COLO668 (cell line): ENCODE results near the gene STX2.
"Not testable (repeated sequence)": the region's sequence is repeated elsewhere in the genome, so short reads cannot be mapped to it uniquely, and the experiment has no call there.

ENCODE experiments used
- DNase-seq: peaks from one replicate; lab custom pipeline; 2025; ENCODE audit not compliant: unreplicated experiment; lab: John Stamatoyannopoulos, UW

The STX2 gene

DNA sequence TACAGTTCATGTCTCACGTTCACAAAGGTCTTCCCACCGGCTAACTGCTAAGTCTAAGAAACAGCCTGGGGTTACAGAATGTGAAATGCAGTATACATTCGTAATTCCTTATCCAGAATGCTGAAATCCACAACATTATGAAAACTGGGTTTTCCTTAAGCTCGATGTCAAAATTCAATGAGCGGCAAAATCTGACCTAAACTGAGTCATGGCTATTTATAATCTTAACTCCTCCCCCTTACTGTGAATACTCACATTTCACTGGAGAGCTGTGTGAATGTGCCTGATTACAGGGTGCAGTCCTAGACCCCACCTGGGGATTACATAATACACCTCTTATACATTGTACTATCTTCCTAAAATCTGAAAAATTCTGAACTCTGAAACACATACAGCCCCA lies 35.3 kb downstream of the STX2 start:
- DNase-seq: no peak

DNA sequence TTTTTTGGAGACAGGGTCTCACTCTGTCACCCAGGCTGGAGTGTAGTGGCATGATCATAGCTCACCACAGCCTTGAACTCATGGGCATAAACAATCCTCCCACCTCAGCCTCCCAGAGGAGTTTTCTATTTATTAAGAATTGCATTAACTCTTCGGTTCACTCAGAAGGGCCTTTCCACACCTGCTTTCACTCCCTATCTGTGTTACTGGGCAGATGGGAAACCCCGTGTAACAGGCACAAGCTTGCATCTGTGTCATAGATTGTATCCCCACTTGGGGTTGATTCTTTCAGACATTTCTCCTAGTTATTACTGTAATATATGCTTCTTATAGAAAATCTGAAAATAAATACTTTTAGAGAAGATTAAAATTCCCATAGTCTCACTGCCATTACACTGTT lies 38.7 kb downstream of the STX2 start:
- DNase-seq: no peak

GRCh38 chr12:130799051-130799450 lies 40.0 kb downstream of the STX2 start:
- no peak for DNase-seq

DNA sequence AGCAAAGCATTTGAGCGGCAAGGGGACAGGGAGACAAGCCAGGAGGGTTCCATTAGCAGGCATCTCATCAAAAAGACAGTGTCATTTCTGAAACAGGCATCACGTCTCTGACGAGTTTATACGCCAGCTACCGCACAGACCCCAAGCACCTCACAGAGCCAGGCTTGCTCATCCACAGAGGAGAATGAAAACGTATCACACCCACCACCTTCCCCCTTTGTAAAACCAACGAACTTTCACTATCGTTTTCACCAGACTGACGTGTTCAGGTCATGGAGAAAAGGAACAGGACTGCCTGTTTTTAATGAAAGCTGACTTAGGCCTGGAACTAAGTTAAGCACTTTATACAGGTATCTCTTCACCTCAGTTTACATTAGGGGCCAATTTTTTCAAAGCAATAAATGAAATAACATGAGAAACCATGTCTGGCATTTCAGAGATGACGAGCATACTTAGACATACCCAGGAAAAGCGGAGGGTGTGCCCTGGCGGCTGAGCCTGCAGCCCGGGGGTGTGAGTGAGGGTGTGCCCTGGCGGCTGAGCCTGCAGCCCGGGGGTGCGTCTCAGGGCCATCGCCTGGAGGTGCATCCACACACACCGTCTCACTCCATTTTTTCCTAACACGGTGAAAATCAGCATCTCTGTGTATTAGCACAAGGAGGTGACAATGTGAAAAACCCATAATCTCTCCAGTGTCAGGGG lies 41.9 kb downstream of the STX2 start:
- DNase-seq: no peak

- DNase-seq: no peak
Measured at GRCh38 chr12:130795906-130796305, 43.1 kb downstream of the STX2 start.

- DNase-seq: no peak
Measured at GRCh38 chr12:130793554-130793849, 45.5 kb downstream of the STX2 start.

- no peak for DNase-seq
Measured at GRCh38 chr12:130792821-130793553, 46.1 kb downstream of the STX2 start.

- DNase-seq: no peak
Measured at GRCh38 chr12:130791629-130792028, 47.4 kb downstream of the STX2 start.

DNA sequence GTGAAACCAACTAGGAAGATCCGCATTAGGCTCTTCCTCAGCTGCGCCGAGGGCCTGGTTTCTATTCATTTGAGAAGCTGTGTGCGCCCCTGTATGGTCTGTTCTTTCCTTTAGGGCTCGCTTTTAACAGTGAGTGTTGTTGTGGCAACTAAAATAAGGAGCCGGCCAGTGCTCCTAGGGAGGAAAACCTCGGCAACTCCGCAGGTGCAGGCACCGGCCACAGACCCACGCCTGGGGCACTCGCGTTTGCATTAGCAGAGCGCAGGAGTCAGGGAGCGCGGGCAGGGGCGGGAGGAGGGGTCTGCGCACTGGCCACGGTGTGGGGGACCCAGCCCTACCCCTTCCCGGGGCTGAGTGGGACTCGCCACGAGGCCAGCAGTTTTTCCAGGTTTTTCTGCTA lies 50.5 kb downstream of the STX2 start:
- no peak for DNase-seq

DNA sequence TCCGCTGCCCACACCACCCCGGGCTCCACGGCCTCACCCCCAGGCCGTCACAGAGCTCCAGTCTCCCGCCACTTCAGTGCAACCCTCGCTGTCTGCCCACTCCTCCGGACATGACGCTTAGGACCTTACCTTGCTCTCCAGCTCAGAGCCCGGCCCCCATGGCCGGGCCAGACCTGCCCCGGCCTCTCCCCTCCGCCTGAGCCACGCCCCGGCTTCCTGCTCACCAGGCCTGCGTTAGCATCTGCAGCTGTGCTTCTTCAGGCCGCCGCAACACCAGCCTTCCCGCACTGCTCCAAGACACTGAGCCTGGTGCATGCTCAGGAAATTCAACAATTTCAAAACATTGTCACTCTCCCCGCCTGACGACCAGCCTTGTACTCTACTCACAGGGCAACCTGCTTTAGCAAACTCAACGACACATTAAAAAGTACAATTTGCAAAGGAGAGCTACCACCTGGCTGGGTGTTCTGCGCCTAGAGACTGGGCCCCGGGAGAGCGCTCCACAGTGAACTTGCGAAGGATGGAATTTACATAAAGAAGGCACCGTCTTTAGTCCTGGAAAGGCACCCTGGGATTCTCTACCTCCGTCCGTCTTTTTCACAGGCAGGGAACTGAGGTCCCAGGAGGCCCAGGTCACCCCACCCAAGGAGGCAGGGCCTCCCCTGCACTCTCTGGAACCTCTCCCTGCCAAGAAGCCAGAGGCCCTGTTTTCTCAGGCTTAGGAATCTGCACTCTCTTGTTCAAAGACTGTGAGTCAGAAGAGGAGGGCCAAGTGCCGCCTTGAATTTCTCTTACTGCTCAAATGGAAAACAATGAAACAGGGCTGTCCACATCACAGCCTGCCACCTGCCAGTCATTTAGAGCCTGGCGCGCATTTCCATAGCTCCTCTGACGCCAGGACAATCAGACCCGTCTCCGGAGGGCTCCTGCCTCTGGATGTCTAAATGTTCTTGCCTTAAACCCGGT lies 51.3 kb downstream of the STX2 start:
- no peak for DNase-seq

DNA sequence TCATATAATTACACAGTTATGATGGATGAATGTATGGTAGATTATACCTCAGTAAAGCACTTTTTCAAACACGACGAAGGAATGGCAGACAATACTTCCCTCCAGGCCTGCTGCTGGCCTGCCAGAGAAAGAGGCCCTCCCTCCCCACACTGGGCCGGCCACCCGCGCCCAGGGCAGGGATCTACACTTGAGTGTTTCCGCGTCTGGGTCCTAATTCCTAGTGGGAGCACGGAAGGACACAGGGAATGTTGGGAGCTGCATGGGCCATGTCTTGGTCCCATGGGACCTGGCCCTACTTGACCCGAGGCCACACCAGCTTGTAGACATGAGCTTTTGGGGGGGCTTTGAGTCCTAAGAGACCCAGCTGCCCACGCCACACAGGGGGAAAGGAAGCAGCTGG lies 52.0 kb downstream of the STX2 start:
- DNase-seq: no peak

DNA sequence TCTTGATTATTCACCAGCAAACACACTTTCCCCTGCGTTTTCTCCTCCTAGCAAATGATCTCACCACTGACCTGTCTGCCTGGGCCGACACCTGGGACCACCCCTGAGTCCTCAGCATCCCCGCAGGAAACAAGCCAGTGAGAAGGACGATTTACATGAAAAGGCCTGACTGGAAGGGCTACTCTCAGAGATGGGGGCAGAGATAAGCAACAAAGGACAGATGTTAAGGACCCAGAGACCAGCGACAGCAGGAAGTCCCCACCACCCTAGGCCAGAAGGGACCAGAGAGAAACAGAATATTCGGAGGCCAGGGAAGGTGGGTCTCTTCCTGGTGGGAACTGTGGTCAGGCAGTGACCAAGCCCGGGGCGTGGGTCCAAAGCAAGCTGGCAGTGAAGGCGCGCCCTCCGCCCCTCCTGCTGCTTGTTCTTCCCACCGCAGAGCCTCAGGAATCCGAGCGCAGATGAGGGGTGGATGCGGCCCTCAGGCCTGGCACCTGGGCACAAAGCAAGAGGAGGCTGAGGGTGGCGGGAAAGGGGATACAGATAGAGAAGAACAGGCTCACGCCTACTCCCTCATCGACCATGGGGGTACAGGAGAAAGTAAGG lies 55.8 kb downstream of the STX2 start:
- DNase-seq: no peak

DNA sequence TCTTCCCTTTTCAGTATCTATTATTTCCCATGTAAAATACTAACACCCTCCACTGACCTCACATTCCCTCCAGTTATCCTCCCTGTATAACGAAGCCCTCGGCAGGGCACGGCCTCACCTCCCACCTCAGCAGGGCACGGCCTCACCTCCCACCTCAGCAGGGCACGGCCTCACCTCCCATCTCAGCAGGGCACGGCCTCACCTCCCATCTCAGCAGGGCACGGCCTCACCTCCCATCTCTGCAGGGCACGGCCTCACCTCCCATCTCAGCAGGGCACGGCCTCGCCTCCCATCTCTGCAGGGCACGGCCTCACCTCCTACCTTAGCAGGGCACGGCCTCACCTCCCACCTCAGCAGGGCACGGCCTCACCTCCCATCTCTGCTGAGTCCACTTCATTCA lies 56.8 kb downstream of the STX2 start:
- DNase-seq: not testable (repeated sequence)

- DNase-seq: no peak
Measured at GRCh38 chr12:130780880-130781575, 58.0 kb downstream of the STX2 start.

DNA sequence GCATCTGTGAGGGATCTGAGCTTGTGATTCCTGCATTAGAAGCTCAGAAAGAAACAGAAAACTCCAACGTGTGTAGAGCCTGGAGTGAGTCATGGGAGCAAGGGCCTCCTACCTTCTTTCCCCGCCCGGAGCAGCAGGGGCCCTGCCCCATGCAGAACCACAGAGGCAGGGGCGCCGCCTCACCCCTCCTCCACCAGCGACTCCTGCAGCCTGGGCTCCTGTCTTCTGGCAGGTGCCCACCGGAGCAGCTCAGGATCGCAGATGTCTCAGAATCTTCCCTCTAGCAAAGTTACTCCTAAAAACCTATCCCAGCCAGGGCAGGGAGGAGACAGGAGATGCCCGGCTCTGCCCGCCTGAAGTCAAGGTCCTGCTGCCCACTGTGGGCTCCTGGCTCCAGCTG lies 58.7 kb downstream of the STX2 start:
- no peak for DNase-seq

GRCh38 chr12:130778776-130779175 lies 60.3 kb downstream of the STX2 start:
- DNase-seq: no peak

DNA sequence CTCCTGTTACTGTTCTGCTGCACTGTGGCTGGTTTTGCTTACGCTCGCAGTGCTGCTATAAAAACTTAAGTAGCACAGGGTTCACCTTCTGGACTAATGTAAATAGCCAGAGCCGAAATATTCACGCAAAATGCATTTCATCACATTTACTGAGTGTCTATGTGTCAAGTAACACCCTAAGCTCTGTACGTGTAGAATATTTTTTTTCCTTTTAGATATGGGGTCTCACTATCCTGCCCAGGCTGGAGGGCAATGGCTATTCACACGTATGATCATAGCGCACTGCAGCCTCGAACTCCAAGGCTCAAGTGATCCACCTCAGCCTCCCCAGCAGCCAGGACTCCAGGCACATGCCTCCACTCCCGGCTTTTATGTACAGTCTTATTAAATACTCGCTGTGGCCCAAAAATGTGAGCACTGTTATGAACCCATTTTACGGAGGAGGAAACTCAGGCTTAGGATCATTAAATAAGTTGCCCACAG lies 62.2 kb downstream of the STX2 start:
- DNase-seq: no peak

DNA sequence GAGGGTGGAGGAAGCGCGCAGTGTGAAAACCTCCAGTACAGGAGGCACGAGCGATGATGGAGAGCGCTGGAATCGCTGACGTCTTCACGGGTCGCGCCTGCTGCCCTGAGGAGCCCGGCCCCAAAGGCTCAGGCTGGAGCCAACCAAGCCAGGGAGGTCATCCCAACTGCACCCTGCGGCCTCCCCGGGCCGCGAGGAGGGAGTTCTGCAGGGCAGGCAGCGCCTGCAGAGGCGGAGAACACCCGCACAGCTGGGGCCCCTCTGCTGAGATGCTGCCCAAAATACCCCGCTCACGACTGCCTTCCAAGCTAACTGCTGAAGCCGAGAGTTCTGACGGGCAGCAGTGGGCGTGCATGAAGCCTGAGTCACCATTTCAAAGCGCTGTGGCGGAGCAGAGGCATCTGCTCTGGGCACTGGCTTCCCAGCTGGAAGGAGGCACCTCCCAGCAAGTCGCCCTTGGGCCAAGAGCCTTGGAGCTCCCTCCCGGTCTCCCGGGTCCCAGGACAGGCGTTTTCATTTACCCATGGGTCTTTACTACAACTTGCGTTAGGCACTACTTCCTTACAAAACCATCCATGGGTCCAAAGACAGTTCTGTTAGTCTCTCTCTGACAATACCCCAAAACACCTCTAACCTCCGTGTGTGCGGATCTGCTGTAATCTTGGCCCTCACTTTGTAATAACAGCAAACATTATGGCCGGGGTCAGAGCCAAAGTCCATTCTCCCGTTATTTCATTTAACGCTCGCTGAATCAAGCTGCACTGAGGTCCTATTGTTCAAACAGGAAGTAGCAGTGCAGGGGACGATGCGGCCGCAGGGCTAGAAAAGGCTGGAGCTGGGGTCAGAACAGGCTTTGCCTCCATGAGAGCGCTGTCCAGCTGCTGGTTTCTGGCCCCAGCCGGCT lies 62.8 kb downstream of the STX2 start:
- DNase-seq: peak; percentile 62

DNA sequence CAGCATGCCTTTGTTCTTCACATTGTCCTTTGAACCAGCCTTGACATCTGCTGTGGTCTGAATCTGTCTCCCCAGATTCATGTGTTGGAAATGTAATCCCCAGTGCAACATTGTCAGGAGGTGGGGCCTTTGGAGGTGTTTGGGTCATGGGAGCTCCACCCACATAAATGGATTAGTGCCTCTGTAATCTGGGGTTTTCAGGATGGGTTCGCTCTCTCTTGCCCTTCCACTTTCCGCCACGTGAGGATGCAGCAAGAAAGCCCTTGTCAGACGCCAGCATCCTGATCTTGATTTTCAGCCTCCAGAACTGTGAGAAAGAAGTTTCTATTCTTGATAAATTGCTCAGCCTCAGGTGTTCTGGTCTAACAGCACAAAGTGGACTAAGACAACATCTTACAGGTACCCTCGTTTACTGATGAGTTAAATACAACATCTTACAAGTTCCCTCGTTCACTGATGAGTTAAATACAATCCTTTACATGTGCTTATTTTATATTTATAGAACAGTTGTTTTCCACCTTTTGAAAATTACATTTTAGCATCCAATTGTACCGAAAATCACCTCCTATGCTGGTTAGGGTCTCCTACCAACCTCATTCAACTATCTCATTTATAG lies 68.5 kb downstream of the STX2 start:
- no peak for DNase-seq
